Central memory CD4-positive, alpha-beta T cell (primary cell): ENCODE measurements around the gene RTBDN.
A peak's percentile ranks its signal among the peaks of the same experiment; 100 is the strongest.

Experiments
- DNase-seq: peaks from one replicate; pipeline ENCODE4 v3.0.0; 2022

Gene RTBDN

GRCh38 chr19:12792051-12792852 is 42.1 kb downstream of the RTBDN start:
- peak; percentile 63 for DNase-seq

DNA sequence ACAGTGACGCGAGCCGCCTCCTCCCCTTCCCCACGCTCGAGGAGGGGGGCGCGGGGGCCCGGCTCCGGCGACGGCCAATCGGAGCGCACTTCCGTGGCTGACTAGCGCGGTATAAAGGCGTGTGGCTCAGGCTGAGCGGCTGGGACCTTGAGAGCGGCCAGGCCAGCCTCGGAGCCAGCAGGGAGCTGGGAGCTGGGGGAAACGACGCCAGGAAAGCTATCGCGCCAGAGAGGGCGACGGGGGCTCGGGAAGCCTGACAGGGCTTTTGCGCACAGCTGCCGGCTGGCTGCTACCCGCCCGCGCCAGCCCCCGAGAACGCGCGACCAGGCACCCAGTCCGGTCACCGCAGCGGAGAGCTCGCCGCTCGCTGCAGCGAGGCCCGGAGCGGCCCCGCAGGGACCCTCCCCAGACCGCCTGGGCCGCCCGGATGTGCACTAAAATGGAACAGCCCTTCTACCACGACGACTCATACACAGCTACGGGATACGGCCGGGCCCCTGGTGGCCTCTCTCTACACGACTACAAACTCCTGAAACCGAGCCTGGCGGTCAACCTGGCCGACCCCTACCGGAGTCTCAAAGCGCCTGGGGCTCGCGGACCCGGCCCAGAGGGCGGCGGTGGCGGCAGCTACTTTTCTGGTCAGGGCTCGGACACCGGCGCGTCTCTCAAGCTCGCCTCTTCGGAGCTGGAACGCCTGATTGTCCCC is 42.9 kb downstream of the RTBDN start, which contains the start of gene JUNB:
TSS of gene JUNB (plus strand) at position 142 of the 706 bp plus-strand sequence. CDS start at position 428, 286 bp downstream.
- DNase-seq = peak; percentile 98

DNA sequence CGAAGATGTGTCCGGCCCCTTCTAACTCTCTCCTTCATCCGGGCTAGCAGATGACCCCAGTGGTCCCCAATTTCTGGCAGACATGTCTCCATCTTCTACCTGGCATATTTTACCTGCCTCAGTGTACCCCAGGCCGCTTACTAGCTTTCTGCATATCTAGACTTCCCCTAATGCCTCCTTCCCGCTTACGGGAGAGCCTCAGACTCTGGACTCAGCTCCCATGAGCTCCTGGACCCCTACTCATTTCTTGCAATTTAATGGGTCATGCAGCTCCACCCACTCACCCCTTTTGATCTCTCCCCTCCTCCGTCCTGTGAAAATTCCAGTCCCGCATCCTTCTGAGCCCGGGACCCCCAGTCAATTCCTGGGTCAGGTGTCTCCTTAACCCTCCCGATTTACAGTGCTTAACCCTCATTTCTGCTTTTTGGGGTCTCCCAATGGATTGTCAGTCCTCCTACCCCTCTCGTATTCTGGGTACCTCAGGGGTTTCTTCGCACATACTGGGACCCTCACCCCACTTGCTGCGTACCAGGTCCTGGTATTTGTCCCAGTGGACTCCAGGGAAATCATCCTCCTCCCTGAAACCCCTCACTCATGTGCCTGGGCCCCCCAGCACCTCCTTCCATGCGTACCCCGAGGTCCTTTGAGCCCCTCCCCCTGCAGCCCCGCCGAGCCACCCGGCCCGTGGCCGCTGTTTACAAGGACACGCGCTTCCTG is 43.6 kb downstream of the RTBDN start:
- DNase-seq = peak; percentile 48

DNA sequence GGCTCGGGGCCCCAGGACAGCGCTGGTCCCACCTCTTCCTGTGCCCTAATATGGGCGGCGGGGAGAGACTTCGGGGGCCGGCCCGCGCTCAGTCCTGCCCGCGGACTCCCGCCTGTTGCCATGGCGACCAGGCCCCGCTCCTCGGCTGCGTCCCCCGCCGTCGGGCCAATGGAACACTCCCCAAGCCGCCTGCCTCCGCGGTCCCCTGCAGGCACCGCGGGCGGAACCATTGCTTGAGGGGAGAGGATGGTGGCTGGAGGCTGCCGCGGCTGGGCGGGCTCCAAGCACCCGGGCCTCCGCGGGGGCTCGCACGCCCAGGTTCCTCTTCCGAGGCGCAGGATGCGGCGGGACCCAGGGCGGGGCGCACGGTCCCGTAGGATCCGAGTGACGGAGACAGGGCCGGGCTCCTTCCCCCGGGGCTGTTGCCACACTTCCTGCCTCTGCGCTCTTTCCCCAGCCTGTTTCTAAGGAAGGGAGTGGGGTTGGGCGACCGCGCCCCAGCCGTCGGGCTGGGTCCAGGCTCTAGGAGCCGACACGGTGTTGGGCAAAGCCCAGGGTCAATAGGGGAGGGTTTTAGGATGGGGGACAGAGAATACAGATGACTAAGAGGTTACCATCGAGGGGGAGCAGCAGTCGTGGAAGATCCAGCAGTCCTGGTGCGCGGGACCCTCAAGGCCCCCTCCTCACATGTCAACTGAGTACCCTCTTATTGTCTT is 44.3 kb downstream of the RTBDN start:
- DNase-seq = peak; percentile 92

- no peak for DNase-seq
These were observed 45.1 kb downstream of the RTBDN start for GRCh38 chr19:12789098-12789903.

- peak; percentile 39 for DNase-seq
These were observed 45.7 kb downstream of the RTBDN start for GRCh38 chr19:12788682-12789097.

GRCh38 chr19:12788042-12788681 is 46.2 kb downstream of the RTBDN start:
- no peak for DNase-seq

GRCh38 chr19:12787458-12787857 is 46.9 kb downstream of the RTBDN start:
- no peak for DNase-seq

GRCh38 chr19:12786952-12787351 is 47.4 kb downstream of the RTBDN start:
- no peak for DNase-seq

- no peak for DNase-seq
These were observed 48.1 kb downstream of the RTBDN start for GRCh38 chr19:12786141-12786870.

GRCh38 chr19:12785431-12786031 is 48.8 kb downstream of the RTBDN start:
- DNase-seq = peak; percentile 14

- DNase-seq = peak; percentile 66
These were observed 49.4 kb downstream of the RTBDN start for GRCh38 chr19:12784871-12785430.

DNA sequence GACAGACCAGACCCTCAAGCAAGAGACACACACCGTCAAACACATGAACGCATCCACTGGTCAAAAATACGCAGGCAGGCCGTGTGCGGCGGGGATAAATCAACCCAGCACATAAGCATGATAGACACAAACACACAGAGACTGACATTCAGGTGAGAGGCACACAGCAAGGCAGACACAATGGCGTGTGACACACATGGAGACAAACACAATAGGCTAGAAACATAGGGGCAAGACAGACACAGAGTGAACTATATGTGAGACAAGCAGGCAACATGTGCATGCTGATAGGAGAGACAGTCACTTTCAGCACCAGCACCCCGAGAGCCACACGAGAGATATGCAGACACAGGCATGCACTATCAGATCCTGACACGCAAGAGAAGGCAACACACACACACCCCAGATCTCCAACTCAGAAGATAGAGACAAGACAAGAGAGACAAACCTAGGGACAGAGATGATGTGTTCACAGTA is 49.9 kb downstream of the RTBDN start:
- DNase-seq = peak; percentile 39

DNA sequence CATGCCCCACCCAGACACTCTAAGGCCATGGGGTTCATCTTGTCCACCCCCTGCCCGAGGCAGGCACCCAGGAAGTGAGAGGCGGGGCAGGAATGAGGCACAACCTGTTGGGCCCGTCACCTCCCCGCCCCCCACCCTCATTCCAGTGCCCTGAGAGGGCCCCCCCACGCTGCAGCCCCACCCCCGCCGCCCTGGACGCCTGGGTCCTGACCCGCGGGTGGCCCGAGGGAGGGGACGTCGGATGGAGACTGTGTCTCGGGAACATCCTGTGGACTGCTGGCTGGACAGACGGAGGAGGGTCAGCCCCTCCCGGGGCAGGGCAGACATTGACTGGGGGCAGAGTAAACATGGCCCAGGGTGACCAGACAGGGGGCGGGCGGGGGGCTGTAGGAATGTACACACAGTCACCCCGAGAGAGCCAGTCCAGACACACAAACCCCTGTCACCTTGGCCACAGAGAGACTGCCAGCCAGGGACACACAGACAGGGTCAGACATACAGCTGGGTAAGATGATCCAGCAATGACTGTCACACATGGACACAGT is 50.5 kb downstream of the RTBDN start:
- no peak for DNase-seq

DNA sequence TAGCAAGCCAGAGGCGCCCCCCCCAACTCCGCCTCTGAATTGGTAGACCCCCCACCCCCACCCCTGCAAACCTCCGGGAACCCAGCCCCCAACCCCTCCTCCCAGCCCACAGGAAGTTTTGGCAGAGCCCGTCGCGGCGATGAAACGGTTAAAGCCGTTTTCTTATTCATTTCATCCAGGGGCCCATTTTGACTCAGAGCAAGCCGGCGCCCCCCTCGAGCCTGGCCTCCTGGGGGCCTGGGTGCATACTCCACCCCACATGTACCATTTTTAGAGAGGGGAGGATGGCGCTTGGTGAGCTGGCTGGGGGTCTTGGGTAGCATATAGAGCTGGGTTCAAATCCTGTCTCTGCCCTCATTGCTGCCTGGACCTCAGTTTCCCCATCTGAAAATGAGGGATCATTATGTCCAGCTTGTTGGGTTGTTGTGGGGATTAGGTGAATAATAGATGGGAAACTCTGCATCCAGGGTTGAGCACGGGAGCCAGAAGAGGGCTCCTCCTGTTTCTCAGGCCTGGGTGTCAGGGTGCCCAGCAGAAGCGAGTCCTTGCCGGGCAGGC is 51.0 kb downstream of the RTBDN start:
- DNase-seq = no peak

DNA sequence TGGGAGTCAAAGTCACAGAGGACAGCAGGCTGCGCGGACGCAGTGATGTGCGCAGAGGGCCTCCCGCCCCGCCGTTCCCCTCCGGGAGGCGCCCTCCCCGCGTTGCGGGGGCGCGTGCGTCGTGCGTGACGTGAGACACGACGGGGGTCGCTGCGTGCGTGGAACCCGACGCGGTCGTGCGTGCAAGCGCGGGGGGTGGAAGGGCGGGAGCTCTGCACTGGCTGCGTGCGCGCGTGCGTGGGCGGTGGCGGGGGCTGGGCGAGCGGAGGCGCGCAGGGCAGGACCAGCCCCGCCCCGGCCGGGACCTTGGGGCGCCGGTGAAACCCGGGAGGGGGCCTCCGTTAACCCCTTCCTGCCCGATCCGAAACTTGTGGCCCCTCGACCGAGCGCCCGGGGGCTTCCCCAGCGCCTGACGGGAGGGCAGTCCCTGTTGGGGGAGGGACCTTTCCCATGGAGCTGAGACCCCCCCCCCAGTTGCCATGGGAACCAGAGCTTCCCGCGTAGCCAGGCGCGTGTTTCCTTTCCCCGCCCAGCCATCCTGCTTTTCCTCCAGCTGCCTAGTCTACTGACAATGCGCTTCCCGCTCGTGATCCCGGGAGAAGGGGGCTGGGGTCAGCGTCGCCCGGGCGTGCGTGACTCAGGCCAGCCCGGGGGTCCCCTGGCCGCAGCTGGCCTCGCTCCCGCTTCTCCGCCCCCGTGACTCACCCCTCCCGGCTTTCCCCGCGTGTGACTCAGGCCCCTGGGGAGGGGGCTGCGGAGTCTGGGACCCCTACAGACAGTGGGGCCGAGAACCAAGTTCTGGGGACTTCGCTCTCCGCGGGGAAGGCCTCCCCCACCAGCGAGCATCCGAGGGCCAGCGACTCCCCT is 51.7 kb downstream of the RTBDN start:
- DNase-seq = peak; percentile 99

DNA sequence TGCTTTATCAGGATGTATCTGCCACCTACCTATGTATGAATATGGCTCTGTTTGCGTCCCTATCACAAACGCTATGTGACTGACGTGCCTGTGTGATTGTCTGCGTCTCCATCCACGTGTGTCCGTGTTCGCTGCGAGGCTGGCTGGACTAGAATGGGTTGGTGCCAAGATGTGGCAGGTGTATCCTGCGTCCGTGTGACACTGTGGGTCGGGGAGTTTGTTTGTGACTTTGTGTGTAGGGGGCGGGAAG is 52.3 kb downstream of the RTBDN start:
- no peak for DNase-seq
